GM18907 (cell line): Measurements from ENCODE around the gene FSCN2.

Source experiments
- ATAC-seq: cut with Tn5 transposase; IDR thresholded peaks from one replicate; pipeline ENCODE4 v1.9.1; 2021; ENCODE audit warnings: mild to moderate bottlenecking, moderate library complexity; ENCODE audit not compliant: unreplicated experiment

The FSCN2 gene

GRCh38 chr17:81511804-81512561 lies 16.2 kb upstream of the FSCN2 start:
- peak; percentile 0 for ATAC-seq

GRCh38 chr17:81512562-81513371 lies 15.4 kb upstream of the FSCN2 start, which contains the start of gene ACTG1:
TSS of gene ACTG1 (minus strand) at chr17:81512799. CDS start at chr17:81512354, 445 bp downstream.
- peak; percentile 47 for ATAC-seq

DNA sequence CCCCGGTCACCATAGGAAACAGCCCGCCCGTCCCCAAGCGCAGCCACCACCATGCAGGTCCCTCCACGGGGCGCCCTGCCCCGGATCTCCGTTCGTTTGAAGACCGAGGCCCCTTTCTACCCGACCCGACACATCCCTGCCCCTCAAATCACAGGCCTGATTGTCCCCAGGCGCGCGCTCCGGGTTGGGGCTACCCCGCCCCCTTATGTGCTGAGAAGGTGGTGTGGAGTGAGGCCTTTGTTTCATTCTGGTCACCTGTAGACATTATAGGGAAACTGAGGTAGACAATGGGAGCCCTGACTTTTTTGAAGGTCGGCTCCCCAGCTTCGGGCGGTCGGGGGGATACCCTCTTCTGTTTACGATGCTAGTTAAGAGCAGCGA lies 14.8 kb upstream of the FSCN2 start:
- ATAC-seq, result no peak

DNA sequence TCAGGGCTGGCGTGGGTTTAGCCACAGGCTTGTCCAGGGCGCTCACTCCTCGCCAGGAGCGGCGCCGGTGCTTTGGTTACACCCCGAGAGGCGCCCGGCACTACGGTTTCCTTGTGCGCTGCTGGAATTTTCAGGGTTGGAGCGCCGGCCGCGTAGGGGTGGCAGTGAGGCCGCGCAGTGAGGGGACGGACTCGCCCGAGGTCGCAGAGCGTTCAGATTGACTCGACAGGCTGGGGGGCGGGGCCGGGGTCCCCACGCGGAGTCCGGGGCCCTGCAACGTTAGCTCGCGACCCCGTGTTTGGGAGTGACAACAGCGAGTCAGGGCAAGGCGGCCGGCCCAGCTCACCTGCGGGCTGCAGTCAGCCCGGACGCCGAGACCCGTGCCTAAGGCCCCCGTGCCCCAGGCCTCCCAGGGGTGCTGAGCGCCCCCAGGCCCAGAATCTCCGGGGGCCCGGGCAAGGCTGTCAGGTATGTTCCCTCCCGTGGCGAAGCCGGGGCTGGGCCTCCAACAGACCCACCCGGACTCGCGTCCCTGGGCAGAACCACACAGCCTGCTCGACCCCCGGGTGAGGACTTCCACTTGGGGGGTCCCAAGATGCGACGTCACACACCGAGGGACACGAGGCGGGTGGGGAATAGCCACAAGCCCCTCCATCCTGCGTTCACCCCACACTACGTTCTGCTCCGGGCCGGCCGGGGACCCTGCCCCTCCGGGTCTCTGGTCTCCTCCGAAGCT lies 14.3 kb upstream of the FSCN2 start:
- peak; percentile 2 for ATAC-seq

- no peak for ATAC-seq
Observed at GRCh38 chr17:81514489-81514738, 13.8 kb upstream of the FSCN2 start.

DNA sequence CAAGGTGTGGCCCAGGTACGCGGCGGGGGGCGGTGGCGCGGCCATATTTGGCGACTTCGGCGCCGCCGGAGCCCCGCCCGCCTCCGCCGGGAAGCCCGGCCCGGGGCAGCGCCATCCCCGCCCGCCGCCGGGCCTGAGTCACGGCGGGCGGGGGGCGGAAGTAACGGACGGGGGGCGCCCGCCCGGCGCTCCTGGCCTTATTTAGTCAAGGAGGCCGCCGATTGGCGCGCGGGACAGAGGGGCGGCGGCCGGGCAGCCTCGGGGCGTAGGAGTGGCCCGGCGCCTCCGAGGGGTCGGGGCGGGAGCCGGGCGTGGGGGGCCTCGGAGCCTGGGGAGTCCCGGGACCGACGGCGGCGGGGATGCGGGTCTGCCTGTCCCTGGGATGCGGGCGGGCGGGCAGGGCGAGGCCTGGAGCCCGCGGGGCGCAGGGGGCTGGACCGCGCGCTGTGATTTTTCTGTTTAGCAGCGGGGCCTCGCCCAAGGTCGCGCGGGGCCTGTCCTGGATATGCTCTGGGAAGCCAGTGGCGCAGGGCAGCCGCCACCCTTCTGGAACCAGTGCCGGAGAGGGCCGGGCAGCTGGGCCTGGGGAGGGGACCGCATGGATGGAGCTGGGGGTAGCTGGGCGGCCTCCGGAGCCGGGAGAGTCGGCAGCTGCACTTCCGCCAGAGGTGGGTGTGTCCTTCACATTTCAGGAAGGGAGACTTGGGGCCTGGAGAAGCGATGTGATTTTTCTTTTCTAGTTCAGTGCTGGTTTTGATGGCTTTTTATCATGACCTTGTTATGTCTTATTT lies 13.2 kb upstream of the FSCN2 start:
- peak; percentile 17 for ATAC-seq

DNA sequence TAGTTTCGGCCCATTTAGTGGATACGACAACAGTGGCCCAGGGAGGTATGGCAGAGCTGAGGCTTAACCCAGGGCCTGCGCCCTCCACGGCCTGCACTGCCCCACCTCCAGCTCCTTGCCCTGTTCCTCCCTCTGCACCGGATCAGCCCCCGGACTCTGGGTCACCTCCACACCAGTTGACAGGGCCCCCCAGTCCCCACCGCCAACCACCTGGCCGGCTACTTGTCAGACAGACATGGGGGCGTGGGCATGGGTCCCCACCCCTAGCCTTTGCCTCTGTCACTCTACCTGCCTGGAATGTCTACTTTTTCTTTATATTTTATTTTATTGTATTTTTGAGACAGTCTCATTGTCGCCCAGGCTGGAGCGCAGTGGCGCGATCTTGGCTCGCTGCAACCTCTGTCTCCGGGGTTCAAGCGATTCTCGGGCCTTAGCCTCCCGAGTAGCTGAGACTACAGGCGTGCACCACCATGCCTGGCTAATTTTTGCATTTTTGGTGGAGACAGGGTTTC lies 12.6 kb upstream of the FSCN2 start:
- ATAC-seq, result no peak

DNA sequence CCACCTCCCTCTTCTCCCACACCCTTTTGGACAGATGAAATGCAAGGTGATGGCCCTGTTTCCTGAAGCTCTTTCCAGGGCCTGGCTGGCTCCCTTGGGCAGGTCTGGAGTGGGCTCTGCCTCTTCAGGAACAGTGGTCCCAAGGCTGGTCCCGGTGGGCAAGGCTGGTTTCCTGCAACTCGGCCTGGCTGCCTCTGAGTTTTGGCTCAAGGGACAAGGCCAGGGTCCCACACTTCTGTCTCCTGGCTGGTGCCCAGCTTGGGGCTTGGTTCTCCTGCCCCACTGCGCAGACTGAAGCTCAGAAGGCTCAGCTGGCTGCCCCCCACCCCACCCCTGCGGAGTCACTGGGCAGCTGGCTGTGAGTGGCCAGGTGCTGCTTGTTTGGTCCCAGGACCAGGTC lies 11.7 kb upstream of the FSCN2 start:
- ATAC-seq, result no peak

DNA sequence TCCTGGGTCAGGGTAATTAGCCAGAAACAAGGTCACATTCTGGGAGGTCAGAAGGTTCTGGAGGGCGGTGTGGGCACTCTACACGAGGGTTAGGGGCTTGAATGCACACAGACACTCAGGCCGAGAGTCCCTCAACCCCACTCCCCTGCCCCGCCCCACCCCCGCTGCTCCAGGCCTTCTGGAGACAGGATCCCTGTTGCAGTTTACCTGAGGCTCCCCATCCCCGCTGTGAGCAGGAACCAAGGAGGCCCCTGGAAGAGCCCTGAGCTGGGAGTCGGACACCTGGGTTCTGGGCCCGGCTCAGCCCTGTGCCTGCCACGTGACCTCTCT lies 11.2 kb upstream of the FSCN2 start:
- no peak for ATAC-seq

GRCh38 chr17:81517339-81518112 lies 10.7 kb upstream of the FSCN2 start:
- no peak for ATAC-seq

DNA sequence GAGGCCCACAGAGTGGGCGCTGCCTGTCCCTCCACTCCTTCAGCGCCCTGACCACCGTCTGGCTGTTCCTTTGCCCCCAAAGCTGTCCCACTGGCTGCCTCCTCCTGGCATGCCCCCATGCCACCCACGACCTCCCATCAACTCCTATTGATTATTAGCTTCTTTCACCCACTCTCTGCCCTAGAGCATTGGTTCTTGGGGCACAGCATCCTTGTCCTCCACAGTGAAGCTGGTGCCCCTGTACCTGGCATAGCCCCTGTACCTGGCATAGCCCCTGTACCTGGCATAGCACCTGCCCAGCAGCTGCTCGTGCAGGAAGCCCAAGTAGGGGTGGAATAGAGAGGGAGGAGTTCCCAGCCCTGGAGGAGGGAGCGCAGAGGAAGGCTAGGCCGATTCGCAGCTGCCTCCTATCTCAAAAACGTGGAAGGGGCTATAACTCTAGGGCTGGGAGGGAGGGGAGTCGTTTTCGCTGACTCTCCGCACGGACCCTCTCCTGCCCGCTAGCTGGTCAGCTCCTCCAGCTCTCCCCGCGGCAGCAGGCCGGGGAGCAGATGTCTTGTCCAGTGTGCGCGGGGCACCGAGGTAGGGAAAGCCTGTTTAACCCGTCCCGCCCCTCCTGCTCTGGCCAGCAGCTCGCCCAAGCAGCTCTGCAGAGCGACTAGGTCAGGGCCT lies 9.9 kb upstream of the FSCN2 start:
- ATAC-seq, result no peak

GRCh38 chr17:81518785-81519283 lies 9.3 kb upstream of the FSCN2 start:
- ATAC-seq, result peak; percentile 20

GRCh38 chr17:81519284-81520020 lies 8.7 kb upstream of the FSCN2 start:
- no peak for ATAC-seq

- no peak for ATAC-seq
Observed at GRCh38 chr17:81520021-81520901, 7.9 kb upstream of the FSCN2 start.

DNA sequence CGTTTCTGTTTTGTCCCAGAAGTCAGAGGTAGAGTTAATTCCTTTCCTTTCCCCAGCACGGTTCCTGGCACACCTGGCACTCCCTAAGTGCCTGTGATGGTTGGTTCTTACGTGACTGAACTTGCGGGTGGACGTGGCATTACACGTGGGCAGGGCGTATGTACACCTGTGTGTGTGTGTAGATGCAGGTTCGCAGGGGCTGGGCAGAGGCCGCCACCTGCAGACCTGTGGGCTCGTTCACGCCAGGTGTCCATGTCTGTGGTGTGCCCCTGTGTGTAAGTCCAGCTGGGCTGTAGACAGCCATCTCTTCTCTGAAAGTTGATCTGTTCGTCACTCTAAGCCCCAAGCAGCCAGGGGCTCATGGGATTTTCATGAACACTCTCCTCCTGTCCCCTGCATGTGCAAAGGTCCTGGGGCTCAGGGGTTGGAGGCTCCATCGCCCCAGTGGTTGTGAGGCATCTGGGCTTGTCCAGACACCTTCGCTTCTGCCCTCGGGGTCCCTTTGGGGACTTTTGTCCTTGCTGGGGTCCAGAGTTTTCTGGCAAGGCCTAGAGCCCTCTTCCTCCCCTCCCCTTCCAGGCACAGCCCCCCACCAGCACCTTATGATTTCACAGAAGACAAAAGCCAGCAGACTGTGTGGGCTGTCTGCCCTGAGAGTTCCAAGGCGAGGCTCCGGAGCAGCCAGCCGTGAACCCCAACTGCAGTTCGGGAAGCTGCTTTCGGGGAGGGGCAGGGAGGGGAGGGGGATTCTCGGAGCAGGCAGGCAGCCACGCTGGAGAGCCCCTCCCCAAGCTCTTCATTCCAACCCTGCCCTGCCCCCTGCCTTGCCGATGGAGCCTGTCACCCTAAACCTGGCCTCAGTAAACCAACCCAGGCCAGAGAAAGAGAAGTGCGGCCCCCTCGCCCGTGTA lies 5.4 kb upstream of the FSCN2 start:
- ATAC-seq, result no peak

- no peak for ATAC-seq
Observed at GRCh38 chr17:81523402-81524038, 4.7 kb upstream of the FSCN2 start.
